AG04450 (cell line): ENCODE measurements around the gene TAS2R16. TPM values are rescaled to one million over a fixed set of nuclear protein-coding genes. Genes with fewer than 3 reads are reported as not detected.
"Not testable (repeated sequence)": the region's sequence is repeated elsewhere in the genome, so short reads cannot be mapped to it uniquely, and the experiment has no call there.

Experiments used
- CTCF ChIA-PET: fragments of 300-600, 350-600 bp; formaldehyde crosslinking; extraction: SDS; loops from one replicate; lab custom pipeline; 2022; ENCODE audit warnings: antibody characterized with exemption, inconsistent platforms; lab: Charles Lee
- POLR2A ChIA-PET: fragments of 350-600 bp; formaldehyde crosslinking; extraction: SDS; loops from one replicate; lab custom pipeline; 2021; ENCODE audit warnings: antibody characterized with exemption, inconsistent platforms; lab: Yijun Ruan, JAX
- DNase-seq: peaks from one replicate; pipeline ENCODE4 v3.0.0-alpha.2; 2011; ENCODE audit warnings: low read depth, low spot score
- H3K27ac ChIP-seq: one replicate; pipeline ENCODE4 v1.5.1; 2012; ENCODE audit warnings: low read depth, low read length, control low read depth
- H3K27me3 ChIP-seq: one replicate; pipeline ENCODE4 v1.6.0; 2012; ENCODE audit warnings: low read length; ENCODE audit not compliant: control insufficient read depth, insufficient read depth
- H3K4me3 ChIP-seq: 2 replicates; pipeline ENCODE4 v1.5.1; 2011; ENCODE audit warnings: mild to moderate bottlenecking, low read depth, low read length, control low read depth
- H3K9me3 ChIP-seq: 2 replicates; pipeline ENCODE4 v1.5.1; 2012; ENCODE audit warnings: low read length; ENCODE audit not compliant: control insufficient read depth, insufficient read depth
- CTCF ChIP-seq: IDR thresholded peaks from 2 replicates; pipeline ENCODE4 v1.5.1; 2011; ENCODE audit warnings: low read depth, low read length, control low read depth, inconsistent platforms
- polyA plus RNA-seq: library from polyadenylated mRNA; depleted of rRNA; stranded (reverse); fragments of >200 nt; gene quantifications from 2 replicates; pipeline ENCODE4 v1.2.3, GENCODE V29; 2011; rRNA removed

Gene TAS2R16
- polyA plus RNA-seq, 1 experiment: not detected

GRCh38 chr7:122968389-122968788, 27.1 kb downstream of the TAS2R16 start:
- ChIA-PET POLR2A (no interaction called here), CTCF (no interaction called here)
- Histone ChIP-seq H3K27me3 (no peaks in the 10 kb centered on the region), H3K27ac (no peak overlapping the region), H3K9me3 (no peaks in the 10 kb centered on the region), H3K4me3 (no peak overlapping the region)
- TF ChIP-seq CTCF: no peak
- no peak for DNase-seq

GRCh38 chr7:122965306-122965705, 30.2 kb downstream of the TAS2R16 start:
- ChIA-PET POLR2A (no interaction called here), CTCF (no interaction called here)
- TF ChIP-seq CTCF: no peak

GRCh38 chr7:122953678-122954077, 41.8 kb downstream of the TAS2R16 start:
- H3K27me3 ChIP-seq, H3K9me3 ChIP-seq, H3K27ac ChIP-seq, H3K4me3 ChIP-seq, DNase-seq, POLR2A ChIA-PET, CTCF ChIA-PET: not testable (repeated sequence)

More at GRCh38 chr7:122965306-122965705, 30.2 kb downstream of the TAS2R16 start:
- H3K4me3 ChIP-seq: no peak overlapping the region
- H3K9me3 ChIP-seq: no peaks in the 10 kb centered on the region; the same call in 1 of the 2 replicates
- H3K27ac ChIP-seq: no peak overlapping the region
- no peak for DNase-seq
- H3K27me3 ChIP-seq: no peaks in the 10 kb centered on the region

- DNase-seq: no peak
- no peak overlapping the region for H3K4me3 ChIP-seq
- no peaks in the 10 kb centered on the region; the same call in 1 of the 2 replicates for H3K9me3 ChIP-seq
- POLR2A ChIA-PET: no interaction called here
- no peak for TF ChIP-seq CTCF
- no peaks in the 10 kb centered on the region for H3K27me3 ChIP-seq
- CTCF ChIA-PET: no interaction called here
- no peak overlapping the region for H3K27ac ChIP-seq
These were observed 44.5 kb downstream of the TAS2R16 start for GRCh38 chr7:122951006-122951405.

GRCh38 chr7:122949186-122949585, 46.3 kb downstream of the TAS2R16 start:
- ChIA-PET POLR2A (no interaction called here), CTCF (no interaction called here)
- TF ChIP-seq CTCF: no peak
- H3K27ac ChIP-seq: no peak overlapping the region
- DNase-seq: no peak
- H3K27me3 ChIP-seq: no peaks in the 10 kb centered on the region
- peaks cover 3% of the 10 kb centered on the region; the same call in 1 of the 2 replicates for H3K9me3 ChIP-seq
- no peak overlapping the region for H3K4me3 ChIP-seq

Other genes starting within 250 kb of the TAS2R16 start
- gene CADPS2, start 109.2 kb downstream of the TAS2R16 start, polyA plus RNA-seq: 0.35 and 0.41 TPM in 2 replicates
- not detected in 2 replicates for gene SLC13A1, start 204.3 kb upstream of the TAS2R16 start, polyA plus RNA-seq